ENCODE measurements around the gene C1orf21.

The C1orf21 gene

GRCh38 chr1:184553845-184554244 lies 167.0 kb downstream of the C1orf21 start:
- no peak for DNase-seq (ENCODE audit: low read depth in 1 of 2, low spot score in 1 of 2)

GRCh38 chr1:184555665-184556641 lies 169.1 kb downstream of the C1orf21 start:
- no peak for DNase-seq (ENCODE audit: low read depth in 1 of 2, low spot score in 1 of 2)

- no peak for DNase-seq (ENCODE audit: low read depth in 1 of 2, low spot score in 1 of 2)
Observed at GRCh38 chr1:184556665-184557064, 169.8 kb downstream of the C1orf21 start.

GRCh38 chr1:184557423-184558347 lies 170.9 kb downstream of the C1orf21 start:
- DNase-seq (ENCODE audit: low read depth in 1 of 2, low spot score in 1 of 2): no peak

- DNase-seq (ENCODE audit: low read depth in 1 of 2, low spot score in 1 of 2): no peak
Observed at GRCh38 chr1:184558691-184559090, 171.9 kb downstream of the C1orf21 start.

GRCh38 chr1:184559117-184559713 lies 172.4 kb downstream of the C1orf21 start:
- no peak for DNase-seq (ENCODE audit: low read depth in 1 of 2, low spot score in 1 of 2)

GRCh38 chr1:184562806-184563205 lies 176.0 kb downstream of the C1orf21 start:
- DNase-seq (ENCODE audit: low read depth in 1 of 2, low spot score in 1 of 2): no peak

- no peak for DNase-seq (ENCODE audit: low read depth in 1 of 2, low spot score in 1 of 2)
Observed at GRCh38 chr1:184563308-184563707, 176.5 kb downstream of the C1orf21 start.

- DNase-seq (ENCODE audit: low read depth in 1 of 2, low spot score in 1 of 2): no peak
Observed at GRCh38 chr1:184567009-184567408, 180.2 kb downstream of the C1orf21 start.

GRCh38 chr1:184567637-184568036 lies 180.8 kb downstream of the C1orf21 start:
- no peak for DNase-seq (ENCODE audit: low read depth in 1 of 2, low spot score in 1 of 2)

GRCh38 chr1:184568148-184568547 lies 181.3 kb downstream of the C1orf21 start:
- no peak for DNase-seq (ENCODE audit: low read depth in 1 of 2, low spot score in 1 of 2)

- DNase-seq (ENCODE audit: low read depth in 1 of 2, low spot score in 1 of 2): no peak
Observed at GRCh38 chr1:184569106-184569505, 182.3 kb downstream of the C1orf21 start.

- no peak for DNase-seq (ENCODE audit: low read depth in 1 of 2, low spot score in 1 of 2)
Observed at GRCh38 chr1:184574588-184574987, 187.8 kb downstream of the C1orf21 start.

GRCh38 chr1:184576822-184577221 lies 190.0 kb downstream of the C1orf21 start:
- DNase-seq (ENCODE audit: low read depth in 1 of 2, low spot score in 1 of 2): no peak

- no peak for DNase-seq (ENCODE audit: low read depth in 1 of 2, low spot score in 1 of 2)
Observed at GRCh38 chr1:184577319-184577718, 190.5 kb downstream of the C1orf21 start.

GRCh38 chr1:184582411-184582810 lies 195.6 kb downstream of the C1orf21 start:
- DNase-seq (ENCODE audit: low read depth in 1 of 2, low spot score in 1 of 2): no peak

- DNase-seq (ENCODE audit: low read depth in 1 of 2, low spot score in 1 of 2): no peak
Observed at GRCh38 chr1:184583849-184584248, 197.0 kb downstream of the C1orf21 start.

GRCh38 chr1:184588701-184589100 lies 201.9 kb downstream of the C1orf21 start:
- no peak for DNase-seq (ENCODE audit: low read depth in 1 of 2, low spot score in 1 of 2)

- no peak for DNase-seq (ENCODE audit: low read depth in 1 of 2, low spot score in 1 of 2)
Observed at GRCh38 chr1:184590163-184590750, 203.4 kb downstream of the C1orf21 start.

- DNase-seq (ENCODE audit: low read depth in 1 of 2, low spot score in 1 of 2): no peak
Observed at GRCh38 chr1:184593597-184593996, 206.8 kb downstream of the C1orf21 start.

GRCh38 chr1:184595596-184595995 lies 208.8 kb downstream of the C1orf21 start:
- DNase-seq (ENCODE audit: low read depth in 1 of 2, low spot score in 1 of 2): no peak

All from activated CD4-positive, alpha-beta T cell treated with anti-CD3 and anti-CD28 coated beads, Interleukin-2, amount 50 U/mL, for 24 hours (primary cell).